H1 (cell line): ENCODE results near the gene DCDC2B. TPM values are rescaled to one million over a fixed set of nuclear protein-coding genes. Genes with fewer than 3 reads are reported as not detected.

Experiments
- CTCF ChIA-PET: fragments of 300-600 bp; sonication (Branson Sonifier 250); formaldehyde crosslinking; loops from one replicate; lab custom pipeline; 2021; ENCODE audit not compliant: partially characterized antibody; lab: Charles Lee
- POLR2A ChIA-PET: fragments of 300-600 bp; sonication (Branson Sonifier 250); formaldehyde crosslinking; loops from one replicate; lab custom pipeline; 2021; ENCODE audit warnings: inconsistent platforms; ENCODE audit not compliant: partially characterized antibody; lab: Charles Lee
- DNase-seq, 2 experiments: peaks; one replicate each; pipeline versions ENCODE4 v3.0.0 to v3.0.0-alpha.2; 2010 to 2022; ENCODE audit warnings: low spot score in 2 of 2, low read depth in 1 of 2, mixed read lengths in 1 of 2
- FAIRE-seq: peaks from 2 replicates; lab custom pipeline; 2011; peaks lifted over from hg19 to GRCh38; lab: Jason Lieb, UNC
- H2AFZ ChIP-seq: 2 replicates; pipeline ENCODE4 v1.8.1; 2012; ENCODE audit warnings: low read length, inconsistent platforms
- H2AK5ac ChIP-seq: 2 replicates; pipeline ENCODE4 v1.6.1; 2013; ENCODE audit warnings: low read depth, low read length
- H2BK120ac ChIP-seq: replicated peaks from 2 replicates; pipeline ENCODE3; 2013; ENCODE audit warnings: low read depth, low read length, inconsistent platforms
- H2BK12ac ChIP-seq: 2 replicates; pipeline ENCODE4 v1.6.1; 2013; ENCODE audit warnings: low read depth, low read length
- H2BK15ac ChIP-seq: 2 replicates; pipeline ENCODE4 v1.6.1; 2013; ENCODE audit warnings: low read length
- H2BK20ac ChIP-seq: 2 replicates; pipeline ENCODE4 v1.6.1; 2013; ENCODE audit warnings: low read length
- H2BK5ac ChIP-seq: 2 replicates; pipeline ENCODE4 v1.6.1; 2013; ENCODE audit warnings: low read depth, low read length
- H3K14ac ChIP-seq: 2 replicates; pipeline ENCODE4 v1.6.1; 2013; ENCODE audit warnings: inconsistent platforms; ENCODE audit not compliant: insufficient read length
- H3K18ac ChIP-seq: 2 replicates; pipeline ENCODE4 v1.6.1; 2013; ENCODE audit warnings: low read length; ENCODE audit errors: extremely low read depth
- H3K23ac ChIP-seq: 2 replicates; pipeline ENCODE4 v1.6.1; 2013; ENCODE audit warnings: inconsistent platforms; ENCODE audit not compliant: insufficient read length
- H3K23me2 ChIP-seq: 2 replicates; pipeline ENCODE4 v1.6.1; 2013; ENCODE audit warnings: low read depth, low read length
- H3K27ac ChIP-seq: 2 replicates; pipeline ENCODE4 v1.6.1; 2011; ENCODE audit warnings: low read depth, low read length, inconsistent platforms
- H3K27me3 ChIP-seq, 4 experiments: replicated peaks in 1 of 4; 1 replicate in 1 of 4; 2 replicates in 3 of 4; pipeline versions ENCODE4 v1.6.1 to v1.8.1; 2011 to 2013; ENCODE audit warnings: low read length in 3 of 4, mild to moderate bottlenecking in 3 of 4, inconsistent platforms in 2 of 4, mixed read lengths in 2 of 4, moderate library complexity in 1 of 4; ENCODE audit not compliant: control insufficient read depth in 3 of 4, insufficient read depth in 3 of 4; ENCODE audit errors: extremely low read depth in 1 of 4
- H3K36me3 ChIP-seq, 4 experiments: 2 replicates each; pipeline versions ENCODE4 v1.6.1 to v1.8.1; 2011 to 2013; ENCODE audit warnings: mild to moderate bottlenecking in 4 of 4, low read length in 3 of 4, moderate library complexity in 2 of 4, control low read depth in 1 of 4, inconsistent platforms in 1 of 4; ENCODE audit not compliant: insufficient read depth in 4 of 4, control insufficient read depth in 2 of 4
- H3K4ac ChIP-seq: replicated peaks from 2 replicates; pipeline ENCODE3; 2013; ENCODE audit warnings: low read length, low read depth, mixed read lengths, inconsistent platforms; ENCODE audit not compliant: insufficient read length
- H3K4me1 ChIP-seq, 4 experiments: replicated peaks in 1 of 4; 1 replicate in 1 of 4; 2 replicates in 3 of 4; pipeline versions ENCODE4 v1.6.1 to v1.8.1; 2011 to 2013; ENCODE audit warnings: low read length in 3 of 4, inconsistent platforms in 2 of 4, mixed read lengths in 1 of 4; ENCODE audit not compliant: insufficient read depth in 4 of 4, control insufficient read depth in 3 of 4
- H3K4me2 ChIP-seq, 2 experiments: 2 replicates each; pipeline versions ENCODE4 v1.6.1 to v1.8.1; 2011 to 2013; ENCODE audit warnings: low read depth in 2 of 2, low read length in 2 of 2, control low read depth in 1 of 2, inconsistent platforms in 1 of 2, mild to moderate bottlenecking in 1 of 2; ENCODE audit not compliant: insufficient read depth in 1 of 2
- H3K4me3 ChIP-seq, 4 experiments: fragments of 200-600, 300-600 bp in 1 of 4; sonication (generic), shearing (Covaris generic), sonication (Bioruptor Twin) in 1 of 4; 2 replicates each; pipeline versions ENCODE4 v1.5.1 to v1.8.1; 2011 to 2016; ENCODE audit warnings: low read length in 4 of 4, low read depth in 3 of 4, control low read depth in 2 of 4, inconsistent platforms in 2 of 4, mild to moderate bottlenecking in 2 of 4, mixed read lengths in 1 of 4, moderate library complexity in 1 of 4; ENCODE audit not compliant: insufficient read depth in 2 of 4; ENCODE audit errors: extremely low read depth in 1 of 4
- H3K56ac ChIP-seq: replicated peaks from 2 replicates; pipeline ENCODE3; 2013; ENCODE audit warnings: low read depth, mild to moderate bottlenecking, mixed read lengths, low read length, inconsistent platforms; ENCODE audit not compliant: insufficient read length
- H3K79me1 ChIP-seq: 2 replicates; pipeline ENCODE4 v1.6.1; 2013; ENCODE audit warnings: low read depth, low read length, control low read depth
- H3K79me2 ChIP-seq, 2 experiments: 2 replicates each; pipeline versions ENCODE4 v1.6.1 to v1.8.1; 2012 to 2013; ENCODE audit warnings: low read length in 2 of 2, mild to moderate bottlenecking in 2 of 2, inconsistent platforms in 1 of 2; ENCODE audit not compliant: insufficient read depth in 2 of 2, control insufficient read depth in 1 of 2
- H3K9ac ChIP-seq, 4 experiments: replicated peaks in 1 of 4; 1 replicate in 1 of 4; 2 replicates in 3 of 4; pipeline versions ENCODE4 v1.6.1 to v1.8.1; 2011 to 2013; ENCODE audit warnings: low read depth in 3 of 4, low read length in 3 of 4, control low read depth in 2 of 4, mild to moderate bottlenecking in 2 of 4, moderate library complexity in 2 of 4, inconsistent platforms in 1 of 4; ENCODE audit errors: extremely low read depth in 1 of 4
- H3K9me3 ChIP-seq, 2 experiments: 2 replicates each; pipeline versions ENCODE4 v1.6.1 to v1.8.1; 2012 to 2013; ENCODE audit warnings: mild to moderate bottlenecking in 2 of 2, moderate library complexity in 2 of 2, control low read depth in 1 of 2, inconsistent platforms in 1 of 2, low read depth in 1 of 2, low read length in 1 of 2, mixed read lengths in 1 of 2; ENCODE audit not compliant: insufficient read depth in 2 of 2
- H4K20me1 ChIP-seq, 2 experiments: replicated peaks in 1 of 2; 2 replicates each; pipeline versions ENCODE3 to v1.8.1; 2011 to 2013; ENCODE audit warnings: inconsistent platforms in 2 of 2, low read length in 2 of 2, mild to moderate bottlenecking in 1 of 2; ENCODE audit not compliant: insufficient read depth in 2 of 2, control insufficient read depth in 1 of 2
- H4K5ac ChIP-seq: 2 replicates; pipeline ENCODE4 v1.6.1; 2013; ENCODE audit warnings: low read length, low read depth, mixed read lengths, inconsistent platforms; ENCODE audit not compliant: insufficient read length
- H4K8ac ChIP-seq: 2 replicates; pipeline ENCODE4 v1.8.0; 2013; ENCODE audit warnings: mild to moderate bottlenecking, moderate library complexity, low read length, inconsistent platforms; ENCODE audit not compliant: insufficient read depth; ENCODE audit errors: extremely low read depth
- H4K91ac ChIP-seq: replicated peaks from 2 replicates; pipeline ENCODE3; 2013; ENCODE audit warnings: low read length, mixed read lengths, inconsistent platforms; ENCODE audit not compliant: insufficient read length
- CBX8 ChIP-seq: fragments of 300-800, 300-1000 bp; sonication (generic); IDR thresholded peaks from 2 replicates; pipeline ENCODE4 v1.7.1; 2016; ENCODE audit warnings: low read depth, low read length, borderline replicate concordance
- CREB1 ChIP-seq: IDR thresholded peaks from 2 replicates; pipeline ENCODE4 v1.6.1; 2012; ENCODE audit warnings: inconsistent platforms
- NANOG ChIP-seq: IDR thresholded peaks from 2 replicates; pipeline ENCODE4 v1.6.1; 2011; ENCODE audit warnings: low read length, low read depth, mild to moderate bottlenecking, inconsistent platforms; ENCODE audit not compliant: insufficient read depth, poor library complexity, severe bottlenecking
- RFX5 ChIP-seq: IDR thresholded peaks from 2 replicates; pipeline ENCODE4 v1.6.1; 2011; ENCODE audit warnings: low read depth, low read length, improper control_type of control experiment, borderline replicate concordance
- TCF12 ChIP-seq: IDR thresholded peaks from 2 replicates; pipeline ENCODE4 v1.6.1; 2011; ENCODE audit warnings: low read depth, mild to moderate bottlenecking, low read length
- YY1 ChIP-seq: IDR thresholded peaks from 2 replicates; pipeline ENCODE4 v1.6.1; 2011; ENCODE audit warnings: low read depth, mild to moderate bottlenecking, low read length
- WGBS, 2 experiments: shearing (Covaris generic) in 1 of 2; methylation state at CpG; one replicate each; pipeline versions ENCODE4 v1.1.6 to v1.1.7; 2013 to 2015; ENCODE audit warnings: low lambda C conversion rate in 2 of 2, mixed read lengths in 2 of 2, inconsistent platforms in 1 of 2, low coverage in 1 of 2, missing lambda C conversion rate in 1 of 2; ENCODE audit not compliant: insufficient replicate concordance in 2 of 2, insufficient coverage in 1 of 2, insufficient read length in 1 of 2; ENCODE audit errors: extremely low coverage in 1 of 2, missing lambda C conversion rate in 1 of 2; 5-methylcytosine and 5-hydroxymethylcytosine counted together
- polyA plus RNA-seq, 7 experiments: library from polyadenylated mRNA; depleted of rRNA in 3 of 7; stranded (reverse) in 5 of 7; unstranded in 2 of 7; fragments of >200 nt in 5 of 7; fragments of 200-250 nt in 2 of 7; gene quantifications; 1 replicate in 5 of 7; 2 replicates in 1 of 7; 4 replicates in 1 of 7; pipeline versions ENCODE4 v1.2.1 to v1.2.3, GENCODE V29; 2011 to 2013; ENCODE audit warnings: missing spikeins in 2 of 7, mixed read lengths in 2 of 7
- total RNA-seq: library from RNA; stranded (reverse); fragmentation: NEBNext Ultra II Directional; extraction: Animal tissue kit (Norgen Biotek cat#: 25700); gene quantifications from 2 replicates; pipeline ENCODE4 v1.2.1, GENCODE V29; 2021
- TF ChIP-seq, protein P1 (sequence below): IDR thresholded peaks from 2 replicates; pipeline ENCODE4 v1.6.1; 2011; ENCODE audit warnings: low read depth, mild to moderate bottlenecking, low read length; ENCODE audit not compliant: insufficient read depth

The DCDC2B gene
- total and polyA plus RNA-seq, 2 of the 8 experiments (the other 6 are each of a cell fraction or from before 2014, with no cell fraction given) = not detected

DNA sequence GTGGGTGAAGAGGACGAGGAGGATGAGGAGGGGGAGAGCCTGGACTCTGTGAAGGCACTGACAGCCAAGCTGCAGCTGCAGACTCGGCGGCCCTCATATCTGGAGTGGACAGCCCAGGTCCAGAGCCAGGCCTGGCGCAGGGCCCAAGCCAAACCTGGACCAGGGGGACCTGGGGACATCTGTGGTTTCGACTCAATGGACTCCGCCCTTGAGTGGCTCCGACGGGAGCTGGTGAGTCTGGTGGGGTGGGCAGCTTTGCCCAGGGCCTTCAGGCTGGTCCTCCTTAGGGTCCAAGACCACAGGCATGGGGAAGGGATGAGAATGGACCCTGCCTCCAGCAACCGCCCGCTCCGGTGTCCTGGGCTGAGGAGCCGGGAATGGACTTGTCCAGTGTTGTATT lies 38.6 kb downstream of the DCDC2B start:
- FAIRE-seq (no peak), DNase-seq (no peak)
- TF ChIP-seq NANOG (no peak), TCF12 (no peak), YY1 (no peak), CBX8 (no peak), RFX5 (no peak), CREB1 (no peak)
- TF ChIP-seq, protein P1, sequence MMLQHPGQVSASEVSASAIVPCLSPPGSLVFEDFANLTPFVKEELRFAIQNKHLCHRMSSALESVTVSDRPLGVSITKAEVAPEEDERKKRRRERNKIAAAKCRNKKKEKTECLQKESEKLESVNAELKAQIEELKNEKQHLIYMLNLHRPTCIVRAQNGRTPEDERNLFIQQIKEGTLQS = no peak
- H3K18ac ChIP-seq = no peak overlapping the region; the same call in 1 of the 2 replicates
- H2AFZ ChIP-seq = no peak overlapping the region
- H3K79me2 ChIP-seq = no peaks in the 10 kb centered on the region
- H3K14ac ChIP-seq = no peak overlapping the region
- no peak overlapping the region for H3K4me2 ChIP-seq
- no peak overlapping the region; the same call in 1 of the 2 replicates for H2BK15ac ChIP-seq
- H3K4ac ChIP-seq = no peak overlapping the region
- POLR2A ChIA-PET = interaction anchor here (1.5 to 6.6 kb wide), 4 partner anchors 27 to 104 kb away, joined by 3 to 50 read pairs (median 17); partner anchors contain the start of gene MARCKSL1
- no peaks in the 10 kb centered on the region for H3K9me3 ChIP-seq
- H2BK20ac ChIP-seq = no peak overlapping the region
- H4K20me1 ChIP-seq = no peaks in the 10 kb centered on the region
- CTCF ChIA-PET = interaction anchor here (0.9 to 6.1 kb wide), 18 partner anchors 11 to 105 kb away, joined by 3 to 66 read pairs (median 6); partner anchors contain the start of genes CCDC28B and HDAC1
- H3K9ac ChIP-seq = no peak overlapping the region; a peak in 1 of 7 replicates
- H3K79me1 ChIP-seq = no peaks in the 10 kb centered on the region
- H3K56ac ChIP-seq = no peak overlapping the region
- no peaks in the 10 kb centered on the region; a peak in 1 of 7 replicates for H3K27me3 ChIP-seq
- 86% methylated on average over 11 of the region's 12 CpGs; no CpG with 5 or more reads in 1 of the 2 experiments for WGBS, 2 experiments
- no peak overlapping the region for H3K23ac ChIP-seq
- H2BK12ac ChIP-seq = peak overlapping the region; percentile 68; the same call in 1 of the 2 replicates
- peaks cover 4% of the 10 kb centered on the region; the same call in 1 of the 2 replicates for H3K23me2 ChIP-seq
- no peak overlapping the region for H4K5ac ChIP-seq
- H4K91ac ChIP-seq = no peak overlapping the region
- H2AK5ac ChIP-seq = no peak overlapping the region
- H4K8ac ChIP-seq = no peak overlapping the region
- H2BK120ac ChIP-seq = no peak overlapping the region
- no peak overlapping the region for H3K27ac ChIP-seq
- no peak overlapping the region for H3K4me3 ChIP-seq
- H3K36me3 ChIP-seq = no peaks in the 10 kb centered on the region
- peaks cover 7 to 13% (median 10%) of the 10 kb centered on the region in 4 experiments for H3K4me1 ChIP-seq
- peak overlapping the region; percentile 52; the same call in 1 of the 2 replicates for H2BK5ac ChIP-seq
